HG03135 (cell line): ENCODE measurements around the gene EDIL3.
"Not testable (repeated sequence)": the region's sequence is repeated elsewhere in the genome, so short reads cannot be mapped to it uniquely, and the experiment has no call there.

ENCODE experiments used
- ATAC-seq: cut with Tn5 transposase; IDR thresholded peaks from one replicate; pipeline ENCODE4 v1.9.1; 2021; ENCODE audit warnings: mild to moderate bottlenecking, moderate library complexity; ENCODE audit not compliant: unreplicated experiment

The EDIL3 gene

DNA sequence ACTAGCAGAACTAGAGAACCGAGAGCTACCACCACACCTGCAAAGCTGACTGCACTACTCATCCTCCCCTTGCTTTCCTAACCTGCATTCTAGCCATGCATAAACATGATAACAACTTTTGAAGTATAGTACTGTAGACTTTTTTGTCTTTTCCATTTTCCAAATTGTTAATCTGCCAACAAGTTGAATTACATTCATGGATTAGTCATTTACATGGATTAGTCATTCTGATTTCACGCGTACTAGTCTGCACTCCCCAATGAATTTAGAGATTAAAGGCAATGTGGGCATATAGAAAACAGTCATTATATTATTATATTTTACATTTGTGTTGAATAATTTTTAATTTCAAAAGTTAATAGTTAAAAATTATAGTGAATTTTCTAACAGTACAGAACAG is 81.4 kb downstream of the EDIL3 start:
- ATAC-seq: no peak

- ATAC-seq: no peak
These were observed 83.1 kb downstream of the EDIL3 start for GRCh38 chr5:84301535-84301934.

DNA sequence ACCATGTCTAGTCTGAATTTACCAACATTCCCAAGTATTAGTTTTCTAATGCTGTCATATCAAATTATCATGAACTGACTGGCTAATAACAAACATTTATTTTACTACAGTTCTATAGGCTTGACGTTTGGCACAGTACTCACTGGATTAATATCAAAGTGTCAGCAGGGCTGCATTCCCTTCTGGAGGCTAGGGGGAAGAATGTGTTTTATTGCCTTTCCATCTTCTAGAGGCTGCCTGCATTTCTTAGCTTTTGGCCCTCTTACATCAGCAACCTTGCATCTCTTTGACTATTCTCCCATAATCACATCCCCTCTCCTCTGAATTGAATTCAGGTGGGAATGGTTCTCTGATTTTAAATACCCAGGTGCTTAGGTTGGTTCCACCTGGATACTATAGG is 84.7 kb downstream of the EDIL3 start:
- ATAC-seq: no peak

- ATAC-seq: no peak
These were observed 86.1 kb downstream of the EDIL3 start for GRCh38 chr5:84298628-84299027.

GRCh38 chr5:84297641-84298040 is 87.0 kb downstream of the EDIL3 start:
- not testable (repeated sequence) for ATAC-seq

- no peak for ATAC-seq
These were observed 91.7 kb downstream of the EDIL3 start for GRCh38 chr5:84292788-84293653.

DNA sequence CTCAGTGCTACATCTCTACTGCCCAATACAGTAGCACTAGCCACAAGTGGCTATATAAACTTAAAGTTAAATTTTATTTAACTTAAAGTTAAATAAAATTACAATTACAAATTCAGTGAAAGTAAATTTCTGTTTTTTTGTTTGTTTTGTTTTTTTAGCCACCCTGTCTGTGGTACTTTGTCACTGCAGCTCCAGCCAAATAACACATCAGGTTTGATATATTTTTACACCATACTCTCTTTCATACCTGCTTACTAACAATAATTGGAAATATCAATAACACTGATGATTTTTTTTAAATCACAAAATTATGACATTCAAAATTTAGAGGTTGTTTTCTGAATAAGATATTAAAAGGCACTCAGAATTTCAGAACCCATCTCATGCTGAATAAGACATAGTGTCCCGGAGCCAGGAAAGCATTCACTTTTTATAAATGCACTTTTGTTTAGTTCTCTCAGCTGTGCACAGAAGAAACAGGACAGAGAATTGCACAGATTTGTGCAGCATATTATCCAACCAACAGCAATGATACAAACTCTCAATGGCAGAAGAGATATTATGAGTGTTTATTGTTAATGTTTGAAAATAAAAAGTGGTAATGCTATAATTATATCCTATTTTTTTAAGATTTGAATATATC is 92.6 kb downstream of the EDIL3 start:
- ATAC-seq: no peak

- no peak for ATAC-seq
These were observed 94.0 kb downstream of the EDIL3 start for GRCh38 chr5:84290673-84291072.

- no peak for ATAC-seq
These were observed 94.5 kb downstream of the EDIL3 start for GRCh38 chr5:84290161-84290560.

- ATAC-seq: peak; percentile 77
These were observed 96.7 kb downstream of the EDIL3 start for GRCh38 chr5:84287951-84288350.

GRCh38 chr5:84286662-84287061 is 98.0 kb downstream of the EDIL3 start:
- no peak for ATAC-seq

GRCh38 chr5:84285641-84286637 is 98.7 kb downstream of the EDIL3 start:
- no peak for ATAC-seq

GRCh38 chr5:84281383-84281782 is 103.3 kb downstream of the EDIL3 start:
- ATAC-seq: no peak

- no peak for ATAC-seq
These were observed 105.4 kb downstream of the EDIL3 start for GRCh38 chr5:84279234-84279633.

DNA sequence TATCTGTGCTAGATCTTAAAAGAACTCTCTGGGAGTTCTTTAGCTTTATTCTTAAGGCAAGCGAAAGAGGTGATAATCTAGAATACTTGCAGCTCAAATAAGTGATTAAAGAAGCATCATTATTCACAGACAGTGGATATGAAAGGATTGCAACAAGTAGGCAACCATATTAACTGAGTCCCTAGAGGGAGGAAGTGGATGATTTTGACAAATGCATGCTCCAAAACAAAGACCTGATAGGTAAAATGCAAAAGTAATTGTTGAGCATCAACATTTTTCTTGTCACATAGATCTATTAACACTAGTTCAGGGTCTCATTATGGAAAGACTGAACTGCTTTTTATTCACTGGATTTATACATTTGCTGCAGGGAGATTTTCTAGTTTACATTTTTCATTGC is 109.1 kb downstream of the EDIL3 start:
- ATAC-seq: no peak

DNA sequence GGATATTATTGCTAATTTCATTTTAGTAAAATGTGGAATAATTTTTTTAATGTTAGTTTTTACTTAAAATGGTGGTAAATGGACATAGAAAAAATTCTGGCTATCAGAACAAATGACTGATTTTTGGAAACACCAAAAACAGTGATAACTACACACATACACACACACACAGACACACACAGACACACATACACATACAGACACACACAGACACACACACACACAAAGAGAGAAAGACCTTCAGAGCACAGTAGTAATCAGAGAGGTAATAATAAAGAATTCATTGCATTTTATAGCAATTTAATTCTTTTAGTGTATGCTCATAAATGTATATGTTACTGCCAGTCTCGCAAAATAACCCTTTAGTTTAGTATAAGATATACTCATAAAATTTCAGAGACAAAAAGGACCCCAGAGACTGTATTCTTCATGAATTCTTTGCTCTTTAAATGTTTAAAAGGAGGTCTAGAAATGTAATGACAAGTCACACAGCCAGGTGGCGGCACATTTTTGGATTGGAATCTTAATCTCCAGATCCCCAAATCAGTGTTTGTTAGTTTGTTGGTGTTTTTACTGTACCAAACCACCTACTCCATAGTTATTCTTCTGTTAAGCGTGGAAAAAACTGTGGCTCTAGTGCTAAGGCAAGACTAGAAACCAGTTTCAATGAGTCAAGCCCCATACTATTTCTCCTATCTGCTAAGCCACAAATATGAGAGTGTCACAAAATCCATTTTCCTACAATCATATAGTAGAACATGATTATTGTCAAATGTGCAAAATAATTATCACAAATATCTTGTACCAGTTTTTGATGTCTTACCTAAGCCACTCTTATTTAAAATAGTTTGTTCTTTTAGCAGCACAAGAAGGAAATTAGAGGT is 109.9 kb downstream of the EDIL3 start:
- no peak for ATAC-seq

- ATAC-seq: no peak
These were observed 111.2 kb downstream of the EDIL3 start for GRCh38 chr5:84273517-84273883.

DNA sequence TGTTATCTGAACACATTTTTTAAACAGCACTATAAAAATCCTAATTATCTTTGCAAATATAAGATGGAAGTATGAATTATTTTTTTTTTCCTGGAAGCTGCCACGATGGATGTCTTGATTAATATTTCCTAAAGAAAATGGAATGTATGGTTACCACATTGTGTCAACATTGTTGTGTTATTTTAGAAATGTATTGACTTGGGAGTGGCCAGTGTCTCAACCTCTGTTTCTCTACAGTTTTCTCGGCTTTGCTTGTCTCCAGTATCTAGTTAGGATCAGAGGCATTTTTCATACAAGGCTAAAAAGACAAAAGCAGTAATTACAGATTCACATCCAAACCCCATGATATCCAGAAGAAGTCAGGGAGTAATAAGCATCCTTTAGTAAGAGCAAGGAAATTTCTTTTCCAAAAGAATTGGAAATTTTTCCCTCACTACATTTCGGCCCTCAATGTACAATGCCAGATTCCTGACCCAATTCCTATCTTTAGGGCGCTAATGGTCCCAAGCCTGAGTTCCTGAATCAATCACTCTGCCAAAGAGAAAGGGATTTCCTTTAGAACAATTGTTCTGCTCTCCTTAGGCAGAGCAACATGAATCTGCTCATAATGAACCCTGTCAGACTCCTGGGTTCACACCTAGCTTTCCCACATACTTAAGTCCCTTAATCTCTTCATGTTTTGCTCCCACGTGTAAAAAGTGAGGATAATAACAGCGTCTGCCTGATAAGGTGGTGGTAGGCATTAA is 111.7 kb downstream of the EDIL3 start:
- no peak for ATAC-seq

- no peak for ATAC-seq
These were observed 118.7 kb downstream of the EDIL3 start for GRCh38 chr5:84265739-84266550.
